ENCODE measurements around the gene THPO.

Gene THPO

GRCh38 chr3:184377882-184378445, at the start of gene THPO:
Gene THPO, minus strand, starts transcription at chr3:184378207. Its CDS starts 1,948 bp downstream, at chr3:184376259.
- DNase-seq = no peak

DNA sequence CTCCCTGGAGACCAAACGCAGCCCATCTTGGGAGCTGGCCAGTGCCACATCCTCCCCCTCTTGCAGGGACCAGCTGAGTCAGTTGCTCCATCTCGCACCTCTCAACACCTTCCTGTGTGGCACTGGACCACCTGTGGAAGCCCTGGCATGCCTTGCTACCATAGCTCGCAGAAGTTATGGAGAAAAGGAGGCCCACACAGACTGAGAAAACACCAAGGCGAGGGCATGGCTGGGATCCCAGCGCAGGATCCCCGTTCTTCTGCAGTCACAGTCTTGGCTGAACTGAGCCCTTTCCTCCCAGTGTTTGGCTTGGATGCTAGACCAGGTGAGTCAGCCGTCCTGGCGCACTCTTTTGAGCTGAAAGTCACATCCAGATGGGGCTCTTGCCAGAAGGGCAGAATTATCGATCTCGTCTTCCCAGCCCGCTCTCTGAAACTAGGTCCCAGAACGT, 48.7 kb upstream of the THPO start:
- no peak for DNase-seq

DNA sequence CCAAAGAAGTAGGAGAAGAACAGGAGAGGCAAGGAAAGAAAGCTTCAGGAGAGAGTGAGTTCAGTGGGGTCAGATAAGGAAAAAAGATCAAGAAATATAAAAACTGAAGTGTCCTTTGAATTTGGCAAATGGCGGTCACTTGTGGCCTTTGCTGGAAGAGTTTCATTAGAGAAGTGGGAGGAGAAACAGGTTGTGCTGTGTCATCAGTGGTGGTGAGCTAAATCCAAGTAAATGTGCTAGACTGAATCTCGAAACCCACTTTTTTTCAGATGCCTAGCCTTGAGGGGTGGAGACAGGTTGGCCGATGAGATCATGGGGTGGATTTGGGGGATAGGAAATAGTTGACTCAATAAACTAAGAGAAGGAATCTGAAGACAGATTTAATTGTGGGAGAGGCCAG, 45.6 kb upstream of the THPO start:
- DNase-seq = no peak

GRCh38 chr3:184419171-184419570, 41.2 kb upstream of the THPO start:
- DNase-seq = no peak

DNA sequence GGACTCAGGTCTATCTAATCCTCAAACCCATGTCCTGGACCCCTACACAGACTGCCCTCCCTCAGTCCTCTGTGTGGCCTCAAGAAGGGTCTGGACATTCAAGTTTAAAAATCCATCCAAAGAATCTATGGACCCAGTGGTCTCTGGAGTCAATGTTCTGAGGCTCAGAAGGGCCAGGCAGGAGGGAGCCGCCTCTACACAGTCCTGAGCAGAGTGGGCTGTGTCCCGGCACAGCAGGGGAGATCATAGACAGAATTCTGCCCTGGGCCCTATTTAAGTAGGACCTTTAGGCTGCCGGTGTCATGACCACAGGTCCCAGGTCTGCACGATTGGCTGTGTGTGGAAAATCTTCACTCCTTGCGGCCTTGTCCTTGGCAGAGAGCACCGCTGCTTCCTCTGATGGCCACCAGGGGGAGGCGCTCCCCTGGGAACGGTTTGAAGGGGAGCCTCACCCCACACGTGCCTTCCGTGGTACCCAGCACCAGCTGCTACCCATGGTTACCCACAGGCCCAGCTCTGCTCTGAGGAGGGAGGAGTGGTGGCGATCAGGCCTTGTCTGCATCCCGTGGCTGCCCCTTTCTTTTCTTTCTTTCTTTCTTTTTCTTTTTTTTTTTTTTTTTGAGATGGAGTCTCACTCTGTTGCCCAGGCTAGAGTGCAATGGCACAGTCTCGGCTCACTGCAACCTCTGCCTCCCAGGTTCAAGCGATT, 39.8 kb upstream of the THPO start:
- no peak for DNase-seq

DNA sequence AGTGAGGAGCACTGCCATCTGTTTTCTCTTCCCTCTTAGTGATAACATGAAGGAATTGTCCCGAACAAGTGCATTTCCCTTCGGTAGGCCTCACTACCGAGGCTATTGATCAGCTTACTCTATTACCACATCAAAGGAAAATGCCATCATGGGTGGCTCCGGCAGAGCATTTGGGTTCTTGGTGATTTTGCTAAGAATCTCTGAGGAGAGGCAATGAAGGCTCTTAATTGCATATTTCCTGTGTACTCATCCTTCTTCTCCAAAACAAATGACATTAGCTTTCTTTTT, 37.1 kb upstream of the THPO start:
- no peak for DNase-seq

DNA sequence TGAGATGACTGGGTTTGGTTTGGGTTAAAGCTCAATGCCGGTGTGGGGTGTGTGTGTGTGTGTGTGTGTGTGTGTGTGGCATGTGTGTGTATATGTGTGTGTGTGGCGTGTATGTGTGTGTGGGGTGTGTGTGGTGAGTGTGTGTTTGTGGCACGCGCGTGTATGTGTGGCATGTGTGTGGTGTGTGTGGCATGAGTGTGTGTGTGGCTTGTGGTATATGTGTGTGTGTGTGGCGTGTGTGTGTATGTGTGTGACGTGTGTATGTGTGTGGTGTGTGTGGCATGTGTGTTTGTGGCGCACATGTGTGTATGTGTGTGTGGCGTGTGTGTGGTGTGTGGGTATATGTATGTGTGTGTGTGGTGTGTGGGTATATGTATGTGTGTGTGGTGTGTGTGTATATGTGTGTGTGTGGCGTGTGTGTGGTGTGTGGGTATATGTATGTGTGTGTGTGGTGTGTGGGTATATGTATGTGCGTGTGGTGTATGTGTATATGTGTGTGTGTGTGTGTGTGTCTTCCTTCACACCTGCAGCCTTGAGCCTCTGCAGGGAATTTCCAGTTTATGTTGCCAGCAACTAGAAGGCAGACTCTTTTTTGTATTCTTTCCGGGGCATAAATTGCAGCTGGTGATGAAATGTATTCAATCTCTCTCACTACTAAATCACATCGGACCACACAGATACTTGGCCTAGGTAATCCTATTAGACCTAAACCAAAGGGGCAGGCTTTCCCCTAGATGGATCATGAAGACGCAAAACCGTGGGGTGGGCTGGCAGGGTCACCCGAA, 36.6 kb upstream of the THPO start:
- DNase-seq = no peak

DNA sequence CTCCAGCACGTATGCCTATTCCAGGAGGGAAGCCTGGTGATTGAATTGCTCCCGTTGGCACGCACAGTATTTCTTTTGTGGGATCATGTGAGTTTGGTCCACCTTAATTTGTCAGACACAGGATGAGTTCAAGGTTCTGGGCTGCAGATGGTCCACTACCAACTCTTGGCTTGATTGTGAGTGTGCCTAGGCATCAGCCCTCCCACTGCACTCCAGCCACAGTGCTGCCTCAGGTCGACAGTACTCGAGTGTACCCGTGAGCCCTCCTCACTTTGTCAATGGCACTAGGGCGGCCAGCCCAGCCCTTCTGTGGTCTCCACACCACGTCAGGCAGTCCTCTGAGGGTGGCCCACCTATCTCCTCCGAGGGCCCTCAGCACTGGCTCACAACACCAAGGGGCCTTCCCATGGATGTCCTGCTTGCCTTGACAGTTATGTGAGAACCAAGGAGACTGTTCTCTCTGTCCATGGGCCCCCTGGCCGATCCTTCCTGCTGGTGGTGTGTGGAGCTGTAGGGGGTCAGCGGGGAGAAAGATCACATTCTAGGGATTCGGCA, 32.0 kb upstream of the THPO start:
- no peak for DNase-seq

- DNase-seq = no peak
Measured at GRCh38 chr3:184409331-184409926, 31.4 kb upstream of the THPO start.

GRCh38 chr3:184405075-184406030, 27.3 kb upstream of the THPO start:
- DNase-seq = no peak

DNA sequence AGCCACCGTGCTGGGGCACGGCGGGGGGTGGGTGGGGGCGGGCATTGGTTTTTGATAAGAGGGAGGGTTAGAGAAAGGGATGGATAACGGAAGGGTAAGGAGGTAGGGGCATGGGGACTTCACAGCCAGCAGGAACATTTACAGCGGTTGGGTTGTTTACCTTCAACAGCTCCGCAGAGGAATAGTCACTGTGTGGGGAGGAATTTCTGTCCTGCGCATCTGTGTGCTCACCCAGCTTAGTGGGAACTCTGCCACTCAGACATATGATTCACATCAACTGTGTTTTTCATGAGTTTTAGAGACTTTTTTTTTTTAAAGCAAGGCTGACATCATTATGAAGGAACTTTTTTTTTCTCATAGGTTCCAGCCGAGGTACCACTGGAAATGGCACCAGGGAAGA, 21.4 kb upstream of the THPO start:
- no peak for DNase-seq

GRCh38 chr3:184395320-184395660, 17.3 kb upstream of the THPO start:
- DNase-seq = no peak

GRCh38 chr3:184391266-184391665, 13.3 kb upstream of the THPO start:
- DNase-seq = no peak

GRCh38 chr3:184389935-184390528, 12.0 kb upstream of the THPO start:
- DNase-seq = no peak

- DNase-seq = no peak
Measured at GRCh38 chr3:184389384-184389783, 11.4 kb upstream of the THPO start.

GRCh38 chr3:184388936-184389230, 10.9 kb upstream of the THPO start:
- DNase-seq = no peak

DNA sequence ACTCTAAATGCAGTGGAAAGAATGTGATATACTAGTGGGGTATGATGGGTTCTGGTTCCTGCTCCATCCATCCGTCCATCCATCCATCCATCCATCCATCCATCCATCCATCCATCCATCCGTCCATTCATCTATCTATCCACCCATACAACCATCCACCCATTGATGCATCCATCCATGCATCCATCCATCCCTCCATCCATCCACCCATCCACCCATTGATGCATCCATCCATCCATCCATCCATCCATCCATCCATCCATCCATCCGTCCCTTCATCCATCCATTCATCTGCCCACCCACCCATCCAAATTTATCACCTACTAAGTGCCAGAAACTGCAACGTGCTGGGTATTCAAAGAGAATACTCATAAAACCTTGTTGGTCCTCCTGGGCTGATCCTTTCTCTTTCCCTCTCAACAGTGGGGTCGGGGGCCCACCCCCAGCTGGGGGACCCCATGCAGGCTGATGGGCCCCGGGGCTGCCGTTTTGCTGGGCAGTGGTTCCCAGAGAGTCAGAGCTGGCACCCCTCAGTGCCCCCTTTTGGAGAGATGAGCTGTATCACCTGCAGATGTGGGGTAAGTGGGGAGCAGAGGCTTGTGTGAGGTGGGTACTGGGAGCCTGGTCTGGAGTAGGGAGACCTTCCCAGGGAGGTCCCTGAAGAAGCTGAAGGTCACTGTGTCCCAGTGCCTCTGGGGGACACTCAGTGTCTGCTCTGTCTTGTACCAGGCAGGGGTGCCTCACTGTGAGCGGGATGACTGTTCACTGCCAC, 10.3 kb upstream of the THPO start:
- DNase-seq = no peak

DNA sequence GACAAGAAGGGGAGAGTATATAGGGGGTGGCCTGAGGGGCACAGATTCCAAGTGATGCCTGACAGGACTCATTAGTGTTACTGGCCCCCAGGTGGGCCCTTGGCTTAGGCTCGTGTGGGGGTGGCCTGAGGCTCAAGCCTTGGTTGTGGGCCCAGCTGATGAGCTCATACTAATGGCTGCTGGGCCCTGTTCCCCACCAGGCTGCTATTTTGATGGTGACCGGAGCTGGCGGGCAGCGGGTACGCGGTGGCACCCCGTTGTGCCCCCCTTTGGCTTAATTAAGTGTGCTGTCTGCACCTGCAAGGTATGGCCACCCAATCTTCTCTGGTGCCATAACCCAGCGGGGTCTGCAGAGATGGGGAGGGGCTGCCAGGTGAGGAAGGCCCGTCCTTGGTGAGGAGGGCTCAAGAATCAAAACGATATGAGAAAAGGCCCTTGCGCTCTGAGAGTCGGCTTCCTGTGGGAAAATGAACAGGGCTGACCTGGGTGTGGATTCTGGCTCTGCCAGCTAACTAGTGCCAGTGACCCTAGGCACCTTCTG, 9.2 kb upstream of the THPO start:
- no peak for DNase-seq

- no peak for DNase-seq
Measured at GRCh38 chr3:184386047-184386806, 8.2 kb upstream of the THPO start.

DNA sequence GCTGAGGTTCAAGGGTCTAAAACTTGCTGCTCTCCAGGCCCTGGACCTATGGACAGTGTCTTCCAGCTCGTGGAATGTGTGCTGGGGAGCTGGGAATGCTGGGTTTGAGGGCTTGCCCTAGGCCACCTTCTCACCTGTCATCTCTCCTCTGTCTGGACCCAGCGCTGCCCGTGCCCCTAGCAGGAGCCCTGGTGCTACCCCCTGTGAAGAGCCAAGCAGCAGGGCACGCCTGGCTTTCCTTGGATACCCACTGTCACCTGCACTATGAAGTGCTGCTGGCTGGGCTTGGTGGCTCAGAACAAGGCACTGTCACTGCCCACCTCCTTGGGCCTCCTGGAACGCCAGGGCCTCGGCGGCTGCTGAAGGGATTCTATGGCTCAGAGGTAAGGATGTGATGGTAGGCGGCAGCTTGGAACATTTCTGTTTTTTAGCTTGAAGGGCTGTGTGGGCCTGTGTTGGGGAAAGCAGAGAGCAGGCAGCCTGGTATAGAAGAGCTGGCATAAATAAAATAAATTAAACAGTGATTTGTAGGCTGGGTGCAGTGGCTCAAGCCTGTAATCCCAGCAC, 6.9 kb upstream of the THPO start:
- DNase-seq = no peak

All from DMS79 (cell line).